Small intestine (tissue), 7 donors: Measurements from ENCODE around the gene SURF2. TPM values are rescaled to one million over a fixed set of nuclear protein-coding genes. Genes with fewer than 3 reads are reported as not detected.

Experiments
- DNase-seq, 2 donors: peaks; one replicate each; pipeline versions ENCODE4 v3.0.0 to v3.0.0-alpha.2; 2013
- FAIRE-seq: peaks from 2 replicates; lab custom pipeline; 2012; peaks lifted over from hg19 to GRCh38; lab: Jason Lieb, UNC
- H3K27ac ChIP-seq, 3 donors: one replicate each; pipeline ENCODE4 v1.5.1; 2013; ENCODE audit warnings: low read length in 2 of 3, mild to moderate bottlenecking in 2 of 3, control low read depth in 1 of 3, inconsistent platforms in 1 of 3, low read depth in 1 of 3, moderate library complexity in 1 of 3
- H3K27me3 ChIP-seq, 3 donors: one replicate each; pipeline ENCODE4 v1.6.1; 2013; ENCODE audit warnings: low read length in 3 of 3, inconsistent platforms in 1 of 3; ENCODE audit not compliant: control insufficient read depth in 3 of 3, insufficient read depth in 3 of 3
- H3K36me3 ChIP-seq, 3 donors: one replicate each; pipeline ENCODE4 v1.6.1; 2013; ENCODE audit warnings: low read length in 3 of 3, inconsistent platforms in 1 of 3, low read depth in 1 of 3, mild to moderate bottlenecking in 1 of 3, moderate library complexity in 1 of 3; ENCODE audit not compliant: control insufficient read depth in 3 of 3, insufficient read depth in 2 of 3
- H3K4me1 ChIP-seq, 3 donors: one replicate each; pipeline ENCODE4 v1.6.1; 2013; ENCODE audit warnings: low read length in 2 of 3, inconsistent platforms in 1 of 3, low read depth in 1 of 3, mild to moderate bottlenecking in 1 of 3, moderate library complexity in 1 of 3; ENCODE audit not compliant: control insufficient read depth in 3 of 3, insufficient read depth in 2 of 3
- H3K4me3 ChIP-seq, 3 donors: one replicate each; pipeline ENCODE4 v1.5.1; 2013; ENCODE audit warnings: low read length in 3 of 3, control low read depth in 1 of 3, inconsistent platforms in 1 of 3, low read depth in 1 of 3, mild to moderate bottlenecking in 1 of 3, moderate library complexity in 1 of 3
- H3K9me3 ChIP-seq, 2 donors: one replicate each; pipeline ENCODE4 v1.6.1; 2013; ENCODE audit warnings: low read depth in 1 of 2, low read length in 1 of 2; ENCODE audit not compliant: control insufficient read depth in 2 of 2, insufficient read depth in 1 of 2
- WGBS, 3 donors: extraction: QIAGEN DNeasy Blood & Tissue Kit; methylation state at CpG; one replicate each; pipeline ENCODE4 v1.1.7; 2013; 5-methylcytosine and 5-hydroxymethylcytosine counted together
- polyA plus RNA-seq, 4 donors: library from polyadenylated mRNA; stranded (reverse) in 3 of 4; unstranded in 1 of 4; fragments of 200-250 nt in 3 of 4; fragments of 120-200 nt in 1 of 4; gene quantifications; one replicate each; pipeline versions ENCODE4 v1.2.1 to v1.2.3, GENCODE V29; 2013
- donor health status: healthy with polysubstance abuse.
- donor health status: control.
- donor health status: control.
- donor health status: Bipolar disorder and iron deficiency.
- donor health status: healthy.

The SURF2 gene
- polyA plus RNA-seq, 4 donors = 15.3 to 66.0 (median 42.6) TPM

DNA sequence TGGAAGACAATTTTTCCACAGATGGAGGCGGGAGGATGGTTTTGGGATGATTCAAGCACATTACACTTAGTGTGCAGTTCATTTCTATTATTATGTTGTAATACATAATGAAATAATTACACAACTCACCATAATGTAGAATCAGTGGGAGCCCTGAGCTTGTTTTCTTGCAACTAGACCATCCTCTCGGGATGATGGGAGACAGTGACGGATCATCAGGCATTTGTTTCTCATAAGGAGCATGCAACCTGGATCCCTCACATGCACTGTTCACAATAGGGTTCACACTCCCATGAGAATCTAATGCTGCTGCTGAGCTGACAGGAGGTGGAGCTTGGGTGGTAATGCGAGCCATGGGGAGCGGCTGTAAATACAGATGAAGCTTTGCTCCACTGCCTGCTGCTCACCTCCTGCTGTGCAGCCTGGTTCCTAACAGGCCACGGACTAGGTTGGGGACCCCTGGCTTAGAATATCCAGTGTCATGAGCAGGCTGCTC lies 21.4 kb downstream of the SURF2 start:
- peaks cover 8 to 22% (median 8%) of the 10 kb centered on the region in 3 donors for H3K4me1 ChIP-seq
- no peak overlapping the region for H3K27ac ChIP-seq
- no peaks in the 10 kb centered on the region for H3K27me3 ChIP-seq
- no peak overlapping the region for H3K4me3 ChIP-seq
- FAIRE-seq = no peak
- peaks cover 0 to 9% (median 2%) of the 10 kb centered on the region in 3 donors for H3K36me3 ChIP-seq
- peaks cover 0 to 7% of the 10 kb centered on the region in 2 donors for H3K9me3 ChIP-seq
- peak in 1 of 2 donors; percentile 34 for DNase-seq
- WGBS, 3 donors = 75 to 78% (median 77%) methylated on average over 6 of the region's 6 CpGs

GRCh38 chr9:133378408-133378962 lies 22.1 kb downstream of the SURF2 start:
- peaks cover 0 to 7% of the 10 kb centered on the region in 2 donors for H3K9me3 ChIP-seq
- H3K36me3 ChIP-seq = peaks cover 0 to 2% (median 0%) of the 10 kb centered on the region in 3 donors
- DNase-seq (peak in 1 of 2 donors; percentile 33), FAIRE-seq (no peak)
- H3K4me1 ChIP-seq = peaks cover 2 to 15% (median 6%) of the 10 kb centered on the region in 3 donors
- H3K4me3 ChIP-seq = no peak overlapping the region
- H3K27me3 ChIP-seq = no peaks in the 10 kb centered on the region
- no peak overlapping the region for H3K27ac ChIP-seq
- WGBS, 3 donors = 86 to 100% (median 94%) methylated on average over 1 of the region's 1 CpG

DNA sequence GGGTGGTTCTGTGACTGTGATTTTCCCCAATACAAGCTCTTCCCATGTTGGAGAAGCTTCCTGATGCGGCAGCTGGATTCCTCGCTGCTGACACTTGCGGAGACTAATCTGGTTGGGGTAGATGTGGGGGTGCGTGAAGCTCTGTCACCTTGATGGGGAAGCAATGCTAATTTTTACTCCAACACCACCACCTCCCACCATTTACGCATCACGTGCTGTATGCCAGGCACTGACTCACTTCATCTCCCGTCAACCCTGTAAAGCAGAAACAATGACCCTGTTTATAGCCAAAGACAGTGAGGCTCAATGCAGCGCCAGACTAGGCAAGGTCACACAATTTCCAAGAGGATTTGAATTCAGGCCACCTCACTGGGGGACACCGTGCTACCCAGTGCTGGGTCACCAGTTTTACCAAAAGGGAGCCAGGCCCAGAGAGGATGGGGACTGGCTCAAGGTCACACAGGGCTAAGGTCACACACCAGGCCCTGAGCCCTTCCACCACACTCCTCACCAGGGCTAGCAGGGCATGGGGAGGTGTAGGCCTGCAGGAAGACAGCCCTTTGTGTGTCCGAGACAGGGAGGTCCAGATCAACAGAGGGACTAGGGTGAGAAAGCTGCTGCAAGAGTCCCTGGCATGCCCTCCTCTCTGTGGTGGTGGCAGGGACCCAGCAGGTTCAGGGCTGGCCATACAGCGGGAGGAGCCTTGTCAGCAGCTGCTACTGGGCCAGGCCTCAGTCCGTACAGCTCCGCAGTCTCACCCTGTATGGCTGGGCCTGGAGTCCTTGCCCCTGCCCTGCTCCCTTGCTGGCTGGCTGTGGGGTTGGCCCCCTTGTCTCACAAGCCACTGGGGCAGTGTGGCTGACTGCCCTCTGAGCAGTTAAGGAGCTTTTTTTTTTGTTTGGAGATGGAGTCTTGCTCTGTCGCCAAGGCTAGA lies 23.1 kb downstream of the SURF2 start:
- Histone ChIP-seq H3K4me1 (peaks cover 2 to 8% (median 3%) of the 10 kb centered on the region in 3 donors), H3K36me3 (no peaks in the 10 kb centered on the region), H3K27ac (no peak overlapping the region), H3K4me3 (no peak overlapping the region), H3K9me3 (peaks cover 0 to 7% of the 10 kb centered on the region in 2 donors), H3K27me3 (no peaks in the 10 kb centered on the region)
- DNase-seq (no peak), FAIRE-seq (no peak)
- WGBS, 3 donors = 92 to 95% (median 93%) methylated on average over 11 to 14 of the region's 14 CpGs

GRCh38 chr9:133380734-133381133 lies 24.4 kb downstream of the SURF2 start:
- Histone ChIP-seq H3K27me3 (no peaks in the 10 kb centered on the region), H3K9me3 (peaks cover 0 to 7% of the 10 kb centered on the region in 2 donors), H3K4me1 (peaks cover 2 to 5% (median 3%) of the 10 kb centered on the region in 3 donors), H3K36me3 (no peaks in the 10 kb centered on the region), H3K4me3 (no peak overlapping the region), H3K27ac (no peak overlapping the region)
- no peak for FAIRE-seq
- 83 to 92% (median 86%) methylated on average over 4 of the region's 4 CpGs for WGBS, 3 donors
- no peak for DNase-seq

- no peak for DNase-seq
- H3K27me3 ChIP-seq = no peaks in the 10 kb centered on the region
- no peak overlapping the region for H3K27ac ChIP-seq
- H3K9me3 ChIP-seq = peaks cover 0 to 7% of the 10 kb centered on the region in 2 donors
- 78 to 93% (median 84%) methylated on average over 4 of the region's 4 CpGs for WGBS, 3 donors
- peaks cover 0 to 2% (median 0%) of the 10 kb centered on the region in 3 donors for H3K4me1 ChIP-seq
- no peak for FAIRE-seq
- no peaks in the 10 kb centered on the region for H3K36me3 ChIP-seq
- H3K4me3 ChIP-seq = no peak overlapping the region
These were observed 26.3 kb downstream of the SURF2 start for GRCh38 chr9:133382507-133383141.

DNA sequence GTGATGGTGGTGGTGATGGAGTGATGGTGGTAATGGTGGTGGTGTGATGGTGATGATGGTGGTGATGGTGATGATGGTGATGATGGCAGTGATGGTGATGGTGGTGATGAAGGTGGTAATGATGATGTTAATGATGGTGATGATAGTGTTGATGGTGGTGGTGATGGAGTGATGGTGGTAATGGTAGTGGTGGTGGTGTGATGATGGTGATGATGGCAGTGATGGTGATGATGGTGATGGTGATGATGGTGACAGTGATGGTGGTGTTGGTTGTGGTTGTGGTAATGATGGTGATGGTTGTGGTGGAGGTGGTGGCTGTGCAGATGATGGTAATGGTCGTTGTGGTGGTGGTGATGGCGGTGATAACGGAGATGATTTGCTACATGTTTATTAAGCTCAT lies 27.1 kb downstream of the SURF2 start:
- Histone ChIP-seq H3K27me3 (no peaks in the 10 kb centered on the region), H3K4me1 (peaks cover 0 to 2% (median 0%) of the 10 kb centered on the region in 3 donors), H3K9me3 (no peaks in the 10 kb centered on the region), H3K27ac (no peak overlapping the region), H3K36me3 (no peaks in the 10 kb centered on the region), H3K4me3 (no peak overlapping the region)
- no peak for FAIRE-seq
- 67 to 97% (median 91%) methylated on average over 3 of the region's 3 CpGs for whole genome bisulfite sequencing, 3 donors
- no peak for DNase-seq

DNA sequence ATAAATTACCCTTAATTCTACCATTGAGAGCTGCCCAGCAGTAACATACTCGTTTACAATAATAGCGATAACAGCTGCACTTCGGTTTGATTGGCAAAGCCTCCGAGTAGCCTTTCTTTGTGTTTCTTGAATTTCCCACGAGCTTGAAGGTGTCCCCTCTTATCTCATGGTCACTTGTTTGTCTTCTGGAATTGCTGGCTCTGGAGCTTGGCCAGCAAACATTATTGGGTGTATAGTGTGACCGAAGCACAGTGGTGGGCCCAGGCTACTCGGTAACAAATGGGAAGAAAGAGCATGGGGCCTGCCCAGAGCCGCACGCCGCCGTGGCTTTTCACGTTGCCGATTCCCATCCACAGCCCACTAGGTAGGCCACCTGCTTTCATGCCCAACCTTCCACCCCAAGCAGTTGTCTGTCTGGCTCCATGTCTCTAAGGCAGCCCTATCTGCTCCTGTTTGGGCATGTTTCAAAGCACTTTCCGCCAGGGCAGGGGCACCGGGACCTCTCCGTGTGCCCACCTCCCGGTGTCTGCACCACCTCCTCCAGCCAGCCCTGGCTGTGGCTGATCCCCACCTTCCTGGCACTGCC lies 28.5 kb downstream of the SURF2 start:
- H3K4me3 ChIP-seq = no peak overlapping the region
- no peaks in the 10 kb centered on the region for H3K9me3 ChIP-seq
- H3K27me3 ChIP-seq = no peaks in the 10 kb centered on the region
- WGBS, 3 donors = 82 to 89% (median 85%) methylated on average over 17 of the region's 17 CpGs
- H3K4me1 ChIP-seq = no peaks in the 10 kb centered on the region
- no peak for FAIRE-seq
- no peaks in the 10 kb centered on the region for H3K36me3 ChIP-seq
- H3K27ac ChIP-seq = no peak overlapping the region
- no peak for DNase-seq

GRCh38 chr9:133385452-133385851 lies 29.1 kb downstream of the SURF2 start:
- Histone ChIP-seq H3K9me3 (no peaks in the 10 kb centered on the region), H3K4me1 (peaks cover 0 to 1% (median 0%) of the 10 kb centered on the region in 3 donors), H3K27me3 (no peaks in the 10 kb centered on the region), H3K4me3 (no peak overlapping the region), H3K27ac (no peak overlapping the region), H3K36me3 (no peaks in the 10 kb centered on the region)
- 86 to 90% (median 87%) methylated on average over 14 of the region's 14 CpGs for WGBS, 3 donors
- DNase-seq = no peak
- FAIRE-seq = no peak
